NCI-H2196 (cell line): ENCODE data around the gene CEBPB.

Experiments
- DNase-seq: peaks from one replicate; lab custom pipeline; 2025; ENCODE audit not compliant: unreplicated experiment; lab: John Stamatoyannopoulos, UW

CEBPB gene

GRCh38 chr20:50224531-50225255 lies 34.1 kb downstream of the CEBPB start:
- DNase-seq, result no peak

- DNase-seq, result no peak
Measured at GRCh38 chr20:50226093-50226974, 35.7 kb downstream of the CEBPB start.

DNA sequence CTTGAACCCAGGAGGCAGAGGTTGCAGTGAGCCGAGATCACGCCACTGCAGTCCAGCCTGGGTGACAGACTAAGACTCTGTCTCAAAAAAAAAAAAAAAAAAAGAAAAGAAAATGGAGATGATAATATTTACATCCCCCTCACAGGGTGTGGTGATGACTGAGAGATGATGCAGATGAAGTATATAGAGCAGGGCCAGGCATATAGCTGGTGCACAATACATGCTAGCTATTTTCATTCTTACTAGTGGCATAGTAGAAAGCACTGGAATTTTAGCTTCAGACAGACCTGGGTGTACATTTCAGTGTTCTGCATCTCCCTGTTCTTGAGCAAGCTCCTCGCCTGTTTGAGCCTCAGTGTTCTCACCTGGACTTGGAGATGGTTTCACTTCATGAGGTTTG lies 36.9 kb downstream of the CEBPB start:
- DNase-seq, result no peak

DNA sequence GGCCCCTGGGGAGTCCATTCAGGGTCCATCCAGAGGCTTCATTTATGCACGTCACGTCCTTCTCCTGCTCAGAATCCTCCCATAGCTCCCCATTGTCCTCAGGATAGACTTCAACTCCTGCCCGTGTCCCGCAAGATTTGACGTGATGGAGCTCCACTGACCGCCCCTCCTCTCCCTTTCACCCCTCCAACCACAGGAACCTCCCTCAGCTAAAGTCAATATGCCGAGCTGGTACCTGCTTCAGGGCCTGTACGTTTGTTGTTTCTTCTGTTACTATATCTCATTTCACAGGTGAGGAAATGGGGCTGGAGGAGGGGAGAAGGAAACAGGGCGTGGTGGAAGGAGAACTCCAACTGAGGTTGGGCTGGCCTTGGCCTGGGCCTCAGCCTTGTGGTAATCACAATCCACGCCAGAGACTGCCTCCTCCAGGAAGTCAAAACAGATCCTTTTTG lies 38.6 kb downstream of the CEBPB start:
- no peak for DNase-seq

- DNase-seq, result no peak
Measured at GRCh38 chr20:50230184-50230583, 39.6 kb downstream of the CEBPB start.

DNA sequence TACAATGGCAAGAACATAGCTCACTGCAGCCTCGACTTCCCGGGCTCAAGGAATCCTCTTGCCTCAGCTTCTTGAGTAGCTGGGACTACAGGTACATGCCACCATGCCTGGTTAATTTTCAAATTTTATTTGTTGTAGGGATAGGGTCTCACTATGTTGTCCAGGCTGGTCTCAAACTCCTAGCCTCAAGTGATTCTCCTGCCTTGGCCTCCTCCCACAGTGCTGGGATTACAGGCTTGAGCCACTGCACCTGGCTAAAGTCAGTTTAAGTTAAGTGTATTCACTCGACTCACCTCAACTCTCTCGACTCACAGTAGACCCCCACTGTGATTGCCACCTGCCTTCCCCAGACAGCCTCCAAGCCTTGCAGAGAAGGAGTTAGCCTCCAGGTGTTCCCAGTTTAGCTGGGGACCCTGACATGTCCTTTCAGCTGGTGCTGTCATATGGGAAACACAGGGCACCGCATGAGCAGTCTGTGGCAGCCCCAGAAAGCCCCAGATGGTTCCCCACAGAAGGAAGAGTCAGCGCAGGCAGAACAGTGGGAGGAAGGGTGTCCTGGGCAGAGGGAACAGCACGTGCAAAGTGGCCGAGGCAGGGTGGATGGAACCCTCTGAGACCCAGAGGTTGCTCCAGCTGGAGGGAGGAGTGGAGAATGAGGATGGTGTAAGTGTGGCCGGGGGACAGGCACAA lies 40.4 kb downstream of the CEBPB start:
- no peak for DNase-seq

DNA sequence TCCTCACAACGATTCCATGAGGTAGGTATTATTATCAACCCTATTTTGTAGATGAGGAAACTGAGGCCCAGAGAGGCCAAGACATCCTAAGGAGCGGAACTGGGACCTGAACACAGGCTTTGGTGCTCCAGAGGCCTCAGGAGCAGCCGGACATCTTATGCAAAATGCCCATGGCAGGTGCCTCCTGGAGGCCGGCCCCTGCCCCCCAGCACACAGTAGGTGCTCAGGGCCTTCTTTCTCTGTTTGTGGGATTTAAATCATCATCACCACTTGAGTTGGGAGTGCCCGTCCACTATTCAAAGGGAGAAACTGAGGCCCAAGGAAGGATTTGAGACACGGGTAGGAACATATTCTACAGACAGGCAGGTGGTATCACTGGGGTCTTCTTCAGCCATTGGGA lies 41.2 kb downstream of the CEBPB start:
- no peak for DNase-seq

GRCh38 chr20:50232651-50233324 lies 42.2 kb downstream of the CEBPB start:
- no peak for DNase-seq

- no peak for DNase-seq
Measured at GRCh38 chr20:50233325-50234212, 42.9 kb downstream of the CEBPB start.

DNA sequence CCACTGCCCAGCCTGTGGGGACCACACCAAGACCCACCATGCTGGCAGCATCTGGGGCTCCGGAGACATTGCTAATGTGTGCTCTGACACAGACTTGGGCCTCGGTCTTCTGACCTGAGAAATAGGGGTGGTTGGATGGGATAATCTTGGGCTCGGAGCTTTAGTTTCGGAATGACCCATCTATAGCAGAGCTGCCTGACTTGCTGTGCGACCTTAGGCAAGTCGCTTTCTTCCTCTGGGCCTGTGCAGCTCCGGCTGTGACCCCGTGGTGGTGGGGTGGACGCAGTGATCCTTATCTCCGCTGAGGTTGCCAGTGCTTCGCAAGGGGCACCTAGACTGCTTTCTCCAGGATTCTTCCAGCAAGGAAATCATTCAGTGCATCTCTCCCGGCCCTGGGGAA lies 43.7 kb downstream of the CEBPB start:
- no peak for DNase-seq

DNA sequence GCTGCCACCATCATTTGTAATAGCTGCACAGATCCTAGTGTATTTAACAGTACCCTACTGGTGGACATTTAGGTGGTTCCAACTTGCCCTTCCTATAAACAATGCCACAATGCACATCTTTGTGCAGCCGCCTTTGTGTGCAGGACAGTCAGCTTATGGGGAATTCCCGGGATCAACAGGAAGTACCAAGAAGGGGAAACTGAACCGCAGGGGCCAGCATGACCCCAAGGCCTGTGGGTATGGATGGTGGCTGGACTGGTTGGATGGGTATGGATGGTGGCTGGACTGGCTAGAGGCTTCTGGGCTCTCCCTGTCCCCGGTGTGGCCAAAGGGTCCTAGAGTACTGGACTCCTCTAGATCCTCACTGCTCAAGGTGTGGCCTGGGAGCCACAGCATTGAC lies 46.7 kb downstream of the CEBPB start:
- no peak for DNase-seq

GRCh38 chr20:50238081-50238800 lies 47.6 kb downstream of the CEBPB start:
- DNase-seq, result no peak

DNA sequence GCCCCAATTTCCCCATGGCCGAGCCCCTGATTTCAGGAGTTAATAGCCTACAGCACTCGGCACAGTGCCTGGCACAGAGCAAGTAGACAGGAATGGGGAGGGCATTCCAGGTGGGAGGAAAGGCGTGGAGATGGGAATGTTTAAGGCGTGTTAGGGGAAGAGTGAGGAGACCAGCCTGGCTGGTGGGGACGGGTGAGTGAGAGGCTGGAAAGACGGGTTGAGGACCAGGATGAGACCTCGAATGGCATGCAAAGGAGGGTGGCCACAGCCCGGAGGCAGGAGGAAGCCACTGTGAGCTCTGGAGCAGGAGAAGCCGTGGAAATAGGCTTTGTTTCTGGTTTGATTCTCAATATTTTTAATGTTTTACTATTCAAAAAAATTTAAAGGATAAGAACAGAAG lies 49.5 kb downstream of the CEBPB start:
- no peak for DNase-seq

DNA sequence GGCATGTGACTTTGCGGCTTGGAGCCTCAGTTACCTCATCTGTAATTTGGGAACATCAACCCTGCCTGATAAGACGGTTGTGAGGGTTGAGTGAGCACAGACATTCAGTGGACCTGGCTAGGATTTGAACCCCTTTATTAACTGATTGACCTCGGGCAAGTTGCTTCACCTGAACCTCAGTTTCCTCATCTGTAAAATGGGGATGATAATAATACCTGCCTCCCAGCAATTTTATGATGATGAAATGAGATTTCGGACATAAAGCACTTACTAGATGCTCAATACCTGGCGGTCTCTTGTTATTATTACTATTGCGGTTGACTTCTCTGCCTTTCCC lies 51.5 kb downstream of the CEBPB start:
- DNase-seq, result no peak
